A673 (cell line): ENCODE results near the gene CNNM3.

Experiments
- CTCF ChIP-seq: fragments of 300-800, 200-600 bp; sonication (generic); conservative IDR thresholded peaks from 2 replicates; pipeline ENCODE4 v1.5.1; 2017; ENCODE audit warnings: low read depth, mild to moderate bottlenecking, antibody characterized with exemption, low read length, moderate library complexity, mixed read lengths
- EZH2 ChIP-seq: fragments of 200-600 bp; sonication (generic); IDR thresholded peaks from 2 replicates; pipeline ENCODE4 v1.6.1; 2017; ENCODE audit warnings: borderline replicate concordance, low read depth, mild to moderate bottlenecking, mixed read lengths, antibody characterized with exemption, low read length; ENCODE audit not compliant: poor library complexity, severe bottlenecking

- TF ChIP-seq CTCF (no peak), EZH2 (no peak)
Observed at GRCh38 chr2:96859681-96860064, 43.6 kb downstream of the CNNM3 start.
